ENCODE measurements around the gene ATP1A2.
A peak's percentile ranks its signal among the peaks of the same experiment; 100 is the strongest.
"Not testable (repeated sequence)": the region's sequence is repeated elsewhere in the genome, so short reads cannot be mapped to it uniquely, and the experiment has no call there.

Gene ATP1A2

GRCh38 chr1:160125746-160126145 is 10.2 kb downstream of the ATP1A2 start:
- H3K36me3 ChIP-seq (ENCODE audit: control insufficient read depth, insufficient read depth, low read length): peaks cover 19% of the 10 kb centered on the region

GRCh38 chr1:160126342-160126741 is 10.8 kb downstream of the ATP1A2 start:
- H3K4me3 ChIP-seq (ENCODE audit: low read length); H3K4me1 ChIP-seq (ENCODE audit: control insufficient read depth, insufficient read depth, low read length); H3K9ac ChIP-seq (ENCODE audit: low read length); H3K27ac ChIP-seq (ENCODE audit: low read depth, low read length); H3K27me3 ChIP-seq (ENCODE audit: control insufficient read depth, insufficient read depth, low read length): not testable (repeated sequence)
- H3K36me3 ChIP-seq (ENCODE audit: control insufficient read depth, insufficient read depth, low read length): peaks cover 20% of the 10 kb centered on the region

More at GRCh38 chr1:160125746-160126145, 10.2 kb downstream of the ATP1A2 start:
- Histone ChIP-seq H3K27me3 (ENCODE audit: control insufficient read depth, insufficient read depth, low read length) (no peaks in the 10 kb centered on the region), H3K4me1 (ENCODE audit: control insufficient read depth, insufficient read depth, low read length) (peaks cover 9% of the 10 kb centered on the region), H3K9ac (ENCODE audit: low read length) (no peak overlapping the region), H3K4me3 (ENCODE audit: low read length) (no peak overlapping the region), H3K27ac (ENCODE audit: low read depth, low read length) (no peak overlapping the region)

GRCh38 chr1:160127381-160127780 is 11.8 kb downstream of the ATP1A2 start:
- H3K27ac ChIP-seq (ENCODE audit: low read depth, low read length): no peak overlapping the region
- H3K9ac ChIP-seq (ENCODE audit: low read length): no peak overlapping the region
- H3K27me3 ChIP-seq (ENCODE audit: control insufficient read depth, insufficient read depth, low read length): no peaks in the 10 kb centered on the region
- H3K4me1 ChIP-seq (ENCODE audit: control insufficient read depth, insufficient read depth, low read length): peaks cover 9% of the 10 kb centered on the region
- no peak overlapping the region for H3K4me3 ChIP-seq (ENCODE audit: low read length)
- peaks cover 19% of the 10 kb centered on the region for H3K36me3 ChIP-seq (ENCODE audit: control insufficient read depth, insufficient read depth, low read length)

GRCh38 chr1:160127865-160128523 is 12.4 kb downstream of the ATP1A2 start:
- no peak overlapping the region for H3K4me3 ChIP-seq (ENCODE audit: low read length)
- peaks cover 19% of the 10 kb centered on the region for H3K36me3 ChIP-seq (ENCODE audit: control insufficient read depth, insufficient read depth, low read length)
- no peak overlapping the region for H3K27ac ChIP-seq (ENCODE audit: low read depth, low read length)
- H3K27me3 ChIP-seq (ENCODE audit: control insufficient read depth, insufficient read depth, low read length): no peaks in the 10 kb centered on the region
- no peak overlapping the region for H3K9ac ChIP-seq (ENCODE audit: low read length)
- peaks cover 9% of the 10 kb centered on the region for H3K4me1 ChIP-seq (ENCODE audit: control insufficient read depth, insufficient read depth, low read length)

GRCh38 chr1:160128636-160129035 is 13.1 kb downstream of the ATP1A2 start:
- Histone ChIP-seq H3K27ac (ENCODE audit: low read depth, low read length) (no peak overlapping the region), H3K36me3 (ENCODE audit: control insufficient read depth, insufficient read depth, low read length) (peaks cover 19% of the 10 kb centered on the region), H3K4me3 (ENCODE audit: low read length) (no peak overlapping the region), H3K4me1 (ENCODE audit: control insufficient read depth, insufficient read depth, low read length) (peaks cover 9% of the 10 kb centered on the region), H3K9ac (ENCODE audit: low read length) (no peak overlapping the region), H3K27me3 (ENCODE audit: control insufficient read depth, insufficient read depth, low read length) (no peaks in the 10 kb centered on the region)

GRCh38 chr1:160129046-160129445 is 13.5 kb downstream of the ATP1A2 start:
- Histone ChIP-seq H3K9ac (ENCODE audit: low read length) (no peak overlapping the region), H3K4me3 (ENCODE audit: low read length) (no peak overlapping the region), H3K36me3 (ENCODE audit: control insufficient read depth, insufficient read depth, low read length) (peaks cover 19% of the 10 kb centered on the region), H3K27ac (ENCODE audit: low read depth, low read length) (no peak overlapping the region), H3K4me1 (ENCODE audit: control insufficient read depth, insufficient read depth, low read length) (peaks cover 7% of the 10 kb centered on the region), H3K27me3 (ENCODE audit: control insufficient read depth, insufficient read depth, low read length) (no peaks in the 10 kb centered on the region)

GRCh38 chr1:160129558-160129957 is 14.0 kb downstream of the ATP1A2 start:
- H3K4me1 ChIP-seq (ENCODE audit: control insufficient read depth, insufficient read depth, low read length): peaks cover 3% of the 10 kb centered on the region
- no peak overlapping the region for H3K9ac ChIP-seq (ENCODE audit: low read length)
- no peaks in the 10 kb centered on the region for H3K27me3 ChIP-seq (ENCODE audit: control insufficient read depth, insufficient read depth, low read length)
- no peak overlapping the region for H3K4me3 ChIP-seq (ENCODE audit: low read length)
- H3K27ac ChIP-seq (ENCODE audit: low read depth, low read length): no peak overlapping the region
- peaks cover 19% of the 10 kb centered on the region for H3K36me3 ChIP-seq (ENCODE audit: control insufficient read depth, insufficient read depth, low read length)

GRCh38 chr1:160129966-160130365 is 14.4 kb downstream of the ATP1A2 start:
- no peaks in the 10 kb centered on the region for H3K27me3 ChIP-seq (ENCODE audit: control insufficient read depth, insufficient read depth, low read length)
- H3K9ac ChIP-seq (ENCODE audit: low read length): no peak overlapping the region
- H3K4me3 ChIP-seq (ENCODE audit: low read length): no peak overlapping the region
- H3K4me1 ChIP-seq (ENCODE audit: control insufficient read depth, insufficient read depth, low read length): no peaks in the 10 kb centered on the region
- peaks cover 19% of the 10 kb centered on the region for H3K36me3 ChIP-seq (ENCODE audit: control insufficient read depth, insufficient read depth, low read length)
- no peak overlapping the region for H3K27ac ChIP-seq (ENCODE audit: low read depth, low read length)

- H3K27ac ChIP-seq (ENCODE audit: low read depth, low read length): no peak overlapping the region
Observed at GRCh38 chr1:160130486-160130885, 14.9 kb downstream of the ATP1A2 start.

GRCh38 chr1:160130939-160131338 is 15.4 kb downstream of the ATP1A2 start:
- no peaks in the 10 kb centered on the region for H3K4me1 ChIP-seq (ENCODE audit: control insufficient read depth, insufficient read depth, low read length)

More at GRCh38 chr1:160130486-160130885, 14.9 kb downstream of the ATP1A2 start:
- Histone ChIP-seq H3K4me3 (ENCODE audit: low read length) (no peak overlapping the region), H3K9ac (ENCODE audit: low read length) (no peak overlapping the region), H3K27me3 (ENCODE audit: control insufficient read depth, insufficient read depth, low read length) (no peaks in the 10 kb centered on the region), H3K36me3 (ENCODE audit: control insufficient read depth, insufficient read depth, low read length) (peaks cover 19% of the 10 kb centered on the region), H3K4me1 (ENCODE audit: control insufficient read depth, insufficient read depth, low read length) (no peaks in the 10 kb centered on the region)

GRCh38 chr1:160131803-160132565 is 16.4 kb downstream of the ATP1A2 start:
- Histone ChIP-seq H3K9ac (ENCODE audit: low read length) (no peak overlapping the region), H3K4me1 (ENCODE audit: control insufficient read depth, insufficient read depth, low read length) (no peaks in the 10 kb centered on the region), H3K27ac (ENCODE audit: low read depth, low read length) (peak overlapping the region; percentile 21), H3K27me3 (ENCODE audit: control insufficient read depth, insufficient read depth, low read length) (no peaks in the 10 kb centered on the region), H3K36me3 (ENCODE audit: control insufficient read depth, insufficient read depth, low read length) (peaks cover 28% of the 10 kb centered on the region), H3K4me3 (ENCODE audit: low read length) (no peak overlapping the region)

More at GRCh38 chr1:160130939-160131338, 15.4 kb downstream of the ATP1A2 start:
- Histone ChIP-seq H3K36me3 (ENCODE audit: control insufficient read depth, insufficient read depth, low read length) (peaks cover 24% of the 10 kb centered on the region), H3K4me3 (ENCODE audit: low read length) (no peak overlapping the region), H3K27ac (ENCODE audit: low read depth, low read length) (peak overlapping the region; percentile 4), H3K27me3 (ENCODE audit: control insufficient read depth, insufficient read depth, low read length) (no peaks in the 10 kb centered on the region), H3K9ac (ENCODE audit: low read length) (no peak overlapping the region)

GRCh38 chr1:160133990-160134770 is 18.6 kb downstream of the ATP1A2 start:
- H3K36me3 ChIP-seq (ENCODE audit: control insufficient read depth, insufficient read depth, low read length): peaks cover 17% of the 10 kb centered on the region
- H3K9ac ChIP-seq (ENCODE audit: low read length): no peak overlapping the region
- H3K27ac ChIP-seq (ENCODE audit: low read depth, low read length): no peak overlapping the region
- H3K4me1 ChIP-seq (ENCODE audit: control insufficient read depth, insufficient read depth, low read length): no peaks in the 10 kb centered on the region
- no peak overlapping the region for H3K4me3 ChIP-seq (ENCODE audit: low read length)
- no peaks in the 10 kb centered on the region for H3K27me3 ChIP-seq (ENCODE audit: control insufficient read depth, insufficient read depth, low read length)

Data from rectal smooth muscle tissue (tissue), 1 donor.